ENCODE results near the gene EBF3.

- TF ChIP-seq CTCF (IDR thresholded peaks at IDR 0.05 in 8 of 11, conservative IDR thresholded peaks at IDR 0.05 in 3 of 11), result no peak
- no peak for TF ChIP-seq POLR2A (IDR thresholded peaks at IDR 0.05)
These were observed 102.1 kb downstream of the EBF3 start for GRCh38 chr10:129861776-129862531.
